K562 (cell line): ENCODE data around the gene SYT17. TPM values are rescaled to one million over a fixed set of nuclear protein-coding genes. Genes with fewer than 3 reads are reported as not detected.

ENCODE experiments used
- ATAC-seq: fragments of 200-7000 bp; cut with Tn5 transposase; 3 replicates; pipeline ENCODE4 v1.9.1; 2020; ENCODE audit warnings: moderate library complexity
- BruUV-seq: library from RNA; stranded (reverse); fragments of 400-500 nt; replicated peaks from 2 replicates; lab custom pipeline; 2021; lab: Mats Ljungman, UMichigan
- CTCF ChIA-PET: fragments of 300-600 bp; formaldehyde crosslinking; extraction: SDS; loops from one replicate; lab custom pipeline; 2021; ENCODE audit warnings: low intra/inter-chr PET ratio; lab: Yijun Ruan, JAX
- POLR2A ChIA-PET: fragments of 300-600, 350-650 bp; sonication (Branson Sonifier 250); formaldehyde crosslinking; extraction: SDS; loops from one replicate; lab custom pipeline; 2021; ENCODE audit warnings: antibody characterized with exemption, inconsistent platforms; lab: Yijun Ruan, JAX
- DNase-seq, 4 experiments: peaks; one replicate each; pipeline versions ENCODE4 v3.0.0 to v3.0.0-alpha.2; 2011 to 2018; ENCODE audit warnings: low spot score in 3 of 4, mixed read lengths in 3 of 4; ENCODE audit errors: extremely low read depth in 1 of 4
- FAIRE-seq: peaks from 2 replicates; lab custom pipeline; 2011; peaks lifted over from hg19 to GRCh38; lab: Jason Lieb, UNC
- H2AFZ ChIP-seq: 2 replicates; pipeline ENCODE4 v1.6.0; 2011; ENCODE audit warnings: low read depth, low read length, control low read depth, inconsistent platforms
- H3K27ac ChIP-seq: fragments of 200-600 bp; 3 replicates; pipeline ENCODE4 v1.8.0; 2011; ENCODE audit warnings: low read depth, mild to moderate bottlenecking, control low read depth, inconsistent platforms, low read length, moderate library complexity, mixed read lengths; ENCODE audit errors: extremely low read depth
- H3K27me3 ChIP-seq, 2 experiments: fragments of 300-600 bp in 1 of 2; 2 replicates in 1 of 2; 3 replicates in 1 of 2; pipeline versions ENCODE4 v1.6.0 to v1.8.0; 2011; ENCODE audit warnings: inconsistent platforms in 2 of 2, low read length in 2 of 2, mild to moderate bottlenecking in 1 of 2, mixed read lengths in 1 of 2, moderate library complexity in 1 of 2; ENCODE audit not compliant: control insufficient read depth in 2 of 2, insufficient read depth in 2 of 2
- H3K36me3 ChIP-seq: fragments of 300-600 bp; 3 replicates; pipeline ENCODE4 v1.8.0; 2011; ENCODE audit warnings: mild to moderate bottlenecking, low read length, inconsistent platforms; ENCODE audit not compliant: control insufficient read depth, insufficient read depth
- H3K4me1 ChIP-seq, 2 experiments: fragments of 200-600 bp in 1 of 2; replicated peaks in 1 of 2; 2 replicates in 1 of 2; 3 replicates in 1 of 2; pipeline versions ENCODE4 v1.5.1 to v1.8.0; 2011; ENCODE audit warnings: inconsistent platforms in 2 of 2, low read length in 2 of 2, mild to moderate bottlenecking in 1 of 2, mixed read lengths in 1 of 2, moderate library complexity in 1 of 2; ENCODE audit not compliant: control insufficient read depth in 2 of 2, insufficient read depth in 2 of 2
- H3K4me2 ChIP-seq: 2 replicates; pipeline ENCODE4 v1.6.1; 2011; ENCODE audit warnings: low read length, control low read depth, inconsistent platforms, mixed read lengths; ENCODE audit not compliant: insufficient read depth
- H3K4me3 ChIP-seq: fragments of 200-600 bp; sonication (generic), shearing (Covaris generic); 2 replicates; pipeline ENCODE4 v1.5.1; 2016; ENCODE audit warnings: control low read depth, inconsistent platforms
- H3K79me2 ChIP-seq: fragments of 200-600 bp; 3 replicates; pipeline ENCODE4 v1.8.0; 2011; ENCODE audit warnings: low read length, inconsistent platforms; ENCODE audit not compliant: control insufficient read depth, insufficient read depth
- H3K9ac ChIP-seq, 2 experiments: 2 replicates each; pipeline versions ENCODE4 v1.6.0 to v1.6.1; 2011; ENCODE audit warnings: low read depth in 2 of 2, low read length in 2 of 2, control low read depth in 1 of 2, inconsistent platforms in 1 of 2, mild to moderate bottlenecking in 1 of 2, mixed read lengths in 1 of 2; ENCODE audit not compliant: insufficient read depth in 1 of 2
- H3K9me1 ChIP-seq: one replicate; pipeline ENCODE4 v1.6.0; 2011; ENCODE audit warnings: inconsistent platforms, mild to moderate bottlenecking, low read length, moderate library complexity; ENCODE audit not compliant: control insufficient read depth, insufficient read depth
- H3K9me3 ChIP-seq: replicated peaks from 2 replicates; pipeline ENCODE4 v1.5.1; 2011; ENCODE audit warnings: low read depth, low read length, inconsistent platforms; ENCODE audit not compliant: control insufficient read depth, insufficient read depth
- H4K20me1 ChIP-seq: replicated peaks from 2 replicates; pipeline ENCODE4 v1.6.1; 2011; ENCODE audit warnings: low read length, inconsistent platforms, mixed read lengths; ENCODE audit not compliant: control insufficient read depth, insufficient read depth
- BHLHE40 ChIP-seq: IDR thresholded peaks from 2 replicates; pipeline ENCODE4 v1.6.1; 2011; ENCODE audit warnings: low read length, improper control_type of control experiment
- FUS ChIP-seq: fragments of 200-400 bp; formaldehyde crosslinking; optimal IDR thresholded peaks from 2 replicates; pipeline ENCODE3; 2017; ENCODE audit warnings: low read depth, low read length
- IRF1 ChIP-seq: sonication (generic); formaldehyde crosslinking; IDR thresholded peaks from 2 replicates; pipeline ENCODE4 v1.8.0; 2022; ENCODE audit warnings: missing genetic modification reagents, mild to moderate bottlenecking, borderline replicate concordance
- KDM4B ChIP-seq, 2 experiments: fragments of 450-650 bp in 1 of 2; sonication (generic) in 1 of 2; IDR thresholded peaks; 2 replicates each; pipeline ENCODE4 v1.6.1; 2016 to 2017; ENCODE audit warnings: borderline replicate concordance in 2 of 2, antibody characterized with exemption in 1 of 2, low read depth in 1 of 2, mild to moderate bottlenecking in 1 of 2
- MEF2D ChIP-seq: conservative IDR thresholded peaks from 2 replicates; pipeline ENCODE4 v1.6.1; 2016; ENCODE audit warnings: low read depth, missing genetic modification characterization, missing compliant biosample characterization
- MIER1 ChIP-seq: fragments of 450-650 bp; IDR thresholded peaks from 2 replicates; pipeline ENCODE4 v1.6.1; 2016; ENCODE audit warnings: antibody characterized with exemption, mild to moderate bottlenecking, low read depth
- NCOA6 ChIP-seq: fragments of 450-650 bp; IDR thresholded peaks from 2 replicates; pipeline ENCODE4 v1.6.1; 2017; ENCODE audit warnings: mild to moderate bottlenecking
- NEUROD1 ChIP-seq: fragments of 150-350 bp; IDR thresholded peaks from 2 replicates; pipeline ENCODE4 v1.6.1; 2014; ENCODE audit warnings: borderline replicate concordance, low read length, low read depth; ENCODE audit not compliant: partially characterized antibody
- SLC30A9 ChIP-seq: fragments of 250-450 bp; sonication (Bioruptor Pico); IDR thresholded peaks from 2 replicates; pipeline ENCODE4 v1.8.0; 2022; ENCODE audit warnings: mild to moderate bottlenecking, moderate library complexity
- TAF7 ChIP-seq: fragments of 450-650 bp; IDR thresholded peaks from 2 replicates; pipeline ENCODE4 v1.6.1; 2016; ENCODE audit warnings: missing genetic modification characterization, missing compliant biosample characterization
- ZNF740 ChIP-seq, 3 experiments: fragments of 200-800 bp in 1 of 3; sonication (Bioruptor generic) in 1 of 3; sonication (generic) in 1 of 3; formaldehyde crosslinking in 1 of 3; IDR thresholded peaks; 2 replicates each; pipeline versions ENCODE4 v1.6.1 to v1.8.0; 2016 to 2022; ENCODE audit warnings: mild to moderate bottlenecking in 2 of 3, missing compliant biosample characterization in 2 of 3, missing genetic modification characterization in 2 of 3, missing genetic modification reagents in 1 of 3
- whole genome bisulfite sequencing: fragments of 100-300 bp; shearing (Covaris generic); methylation state at CpG from one replicate; pipeline ENCODE4 v1.1.6; 2016; ENCODE audit warnings: low coverage, mixed read lengths; ENCODE audit not compliant: insufficient coverage; ENCODE audit errors: missing lambda C conversion rate; 5-methylcytosine and 5-hydroxymethylcytosine counted together
- in situ Hi-C: fragments of 300-500 bp; cut with MboI; formaldehyde crosslinking; loops from 4 replicates; pipeline ENCODE4 v1.15.0; 2018; ENCODE audit warnings: inconsistent platforms, mixed read lengths
- intact Hi-C: fragments of 100-400 bp; cut with micrococcal nuclease; formaldehyde crosslinking; loops from 2 replicates; pipeline ENCODE4 v1.14.2; 2022
- polyA plus RNA-seq, 8 experiments: library from polyadenylated mRNA; depleted of rRNA in 4 of 8; stranded (reverse) in 5 of 8; unstranded in 3 of 8; fragments of >200 nt; fragmentation: Nextera tagmentation in 2 of 8; fragmentation: Illumina TruSeq in 1 of 8; extraction: Ambion mirVana in 2 of 8; extraction: Trizol in 1 of 8; gene quantifications; 2 replicates each; pipeline versions ENCODE4 v1.2.1 to v1.2.3, GENCODE V29; 2011 to 2014; ENCODE audit warnings: inconsistent platforms in 1 of 8, missing spikeins in 1 of 8
- total RNA-seq, 7 experiments: library from RNA; depleted of rRNA in 6 of 7; stranded (reverse); fragments of >200 nt in 6 of 7; fragmentation: Illumina TruSeq in 2 of 7; extraction: Trizol in 2 of 7; gene quantifications; 2 replicates each; pipeline versions ENCODE4 v1.2.1 to v1.2.3, GENCODE V29; 2011 to 2021; ENCODE audit warnings: low replicate concordance in 1 of 7

The SYT17 gene
- total and polyA plus RNA-seq, 9 of the 15 experiments (the other 6 are each of a cell fraction or from before 2014, with no cell fraction given) = not detected

- TF ChIP-seq TAF7 (tag) (no peak), ZNF740 (CRISPR knock-in tag; IDR thresholded peaks at IDR 0.05) (no peak), ZNF740 (tag; IDR thresholded peaks at IDR 0.05) (no peak), BHLHE40 (no peak), FUS (no peak)
- TF ChIP-seq, all 486 proteins: peak for 0
Observed at GRCh38 chr16:19145010-19145409, 23.0 kb upstream of the SYT17 start (continued).

GRCh38 chr16:19147126-19147525 lies 20.9 kb upstream of the SYT17 start:
- whole genome bisulfite sequencing = 0% methylated on average over 3 of the region's 4 CpGs
- H3K9ac ChIP-seq = no peak overlapping the region
- no peak overlapping the region for H3K27ac ChIP-seq
- H3K9me1 ChIP-seq = no peaks in the 10 kb centered on the region
- BruUV-seq = no TSS peak
- H3K4me1 ChIP-seq = no peaks in the 10 kb centered on the region
- CTCF ChIA-PET = no interaction called here
- H3K36me3 ChIP-seq = no peaks in the 10 kb centered on the region
- H4K20me1 ChIP-seq = no peaks in the 10 kb centered on the region
- H3K9me3 ChIP-seq = 0 out of 2 replicates have a peak, but pooled peaks cover 3% of the 10 kb centered on the region
- no peak overlapping the region for H2AFZ ChIP-seq
- in situ Hi-C loops = no loop called here
- POLR2A ChIA-PET = interaction anchor here (0.6 to 0.7 kb wide), 2 partner anchors 33 to 34 kb away, joined by 3 read pairs; partner anchors contain the start of gene ITPRIPL2
- H3K27me3 ChIP-seq = peaks cover 20 to 29% of the 10 kb centered on the region in 2 experiments
- DNase-seq = no peak
- no peak overlapping the region for H3K4me3 ChIP-seq
- H3K79me2 ChIP-seq = no peaks in the 10 kb centered on the region
- no peak for ATAC-seq
- H3K4me2 ChIP-seq = no peak overlapping the region
- TF ChIP-seq NCOA6 (no peak), MIER1 (no peak), MEF2D (tag) (no peak), SLC30A9 (CRISPR knock-in tag) (no peak), KDM4B (IDR thresholded peaks at IDR 0.05; ENCODE audit: borderline replicate concordance in 2 of 2, low read depth in 1 of 2) (no peak), NEUROD1 (no peak), IRF1 (no peak)
- FAIRE-seq = peak; percentile 26
- intact Hi-C loops = no loop called here
